HepG2 (cell line): ENCODE results near the gene ZSCAN26. TPM values are rescaled to one million over a fixed set of nuclear protein-coding genes. Genes with fewer than 3 reads are reported as not detected.

ENCODE experiments used
- AFF4 ChIP-seq: sonication (generic); formaldehyde crosslinking; IDR thresholded peaks from 2 replicates; pipeline ENCODE4 v1.4.0; 2020; ENCODE audit warnings: missing genetic modification reagents
- BRF2 ChIP-seq: sonication (generic); formaldehyde crosslinking; IDR thresholded peaks from 2 replicates; pipeline ENCODE4 v1.8.1; 2022; ENCODE audit warnings: mild to moderate bottlenecking, missing genetic modification reagents
- CEBPZ ChIP-seq: IDR thresholded peaks from 2 replicates; pipeline ENCODE4 v1.6.1; 2012; ENCODE audit warnings: low read length, improper control_type of control experiment
- FUBP1 ChIP-seq: sonication (generic); formaldehyde crosslinking; IDR thresholded peaks from 2 replicates; pipeline ENCODE4 v1.5.1; 2020; ENCODE audit warnings: missing genetic modification reagents, mild to moderate bottlenecking, borderline replicate concordance
- HOXA5 ChIP-seq: sonication (generic); formaldehyde crosslinking; IDR thresholded peaks from 2 replicates; pipeline ENCODE4 v1.4.0; 2020; ENCODE audit warnings: missing genetic modification reagents
- MED1 ChIP-seq: sonication (generic); formaldehyde crosslinking; IDR thresholded peaks from 2 replicates; pipeline ENCODE4 v1.4.0; 2020; ENCODE audit warnings: missing genetic modification reagents
- ONECUT2 ChIP-seq: sonication (generic); formaldehyde crosslinking; IDR thresholded peaks from 2 replicates; pipeline ENCODE4 v1.4.0; 2020; ENCODE audit warnings: missing genetic modification reagents
- PRMT3 ChIP-seq: sonication (generic); formaldehyde crosslinking; IDR thresholded peaks from 2 replicates; pipeline ENCODE4 v1.8.1; 2022; ENCODE audit warnings: low read depth, mild to moderate bottlenecking, moderate library complexity, missing genetic modification reagents, borderline replicate concordance
- REPIN1 ChIP-seq: sonication (generic); formaldehyde crosslinking; IDR thresholded peaks from 2 replicates; pipeline ENCODE4 v1.8.0; 2022; ENCODE audit warnings: missing genetic modification reagents, low read depth, mild to moderate bottlenecking, borderline replicate concordance
- STAT5B ChIP-seq: sonication (generic); formaldehyde crosslinking; IDR thresholded peaks from 2 replicates; pipeline ENCODE4 v1.4.0; 2020; ENCODE audit warnings: missing genetic modification reagents
- TSC22D2 ChIP-seq: sonication (generic); formaldehyde crosslinking; IDR thresholded peaks from 2 replicates; pipeline ENCODE4 v1.5.1; 2020; ENCODE audit warnings: missing genetic modification reagents, mild to moderate bottlenecking, borderline replicate concordance
- ZBTB8A ChIP-seq: sonication (generic); formaldehyde crosslinking; IDR thresholded peaks from 2 replicates; pipeline ENCODE4 v1.4.0; 2020; ENCODE audit warnings: mild to moderate bottlenecking, low read depth, missing genetic modification reagents, borderline replicate concordance
- ZNF138 ChIP-seq: sonication (generic); formaldehyde crosslinking; IDR thresholded peaks from 2 replicates; pipeline ENCODE4 v1.5.0; 2020; ENCODE audit warnings: mild to moderate bottlenecking, low read depth, missing genetic modification reagents
- ZNF33B ChIP-seq: sonication (generic); formaldehyde crosslinking; IDR thresholded peaks from 2 replicates; pipeline ENCODE4 v1.5.1; 2020; ENCODE audit warnings: mild to moderate bottlenecking, missing genetic modification reagents
- ZNF800 ChIP-seq: sonication (generic); formaldehyde crosslinking; IDR thresholded peaks from 2 replicates; pipeline ENCODE4 v1.4.0; 2020; ENCODE audit warnings: missing genetic modification reagents
- polyA plus RNA-seq, 8 experiments: library from polyadenylated mRNA; depleted of rRNA in 3 of 8; stranded (reverse) in 7 of 8; unstranded in 1 of 8; fragments of >200 nt; fragmentation: Illumina TruSeq in 4 of 8; extraction: Trizol in 4 of 8; gene quantifications; 2 replicates each; pipeline versions ENCODE4 v1.2.1 to v1.2.3, GENCODE V29; 2011 to 2016; ENCODE audit warnings: low read depth in 4 of 8, missing spikeins in 1 of 8, mixed read lengths in 1 of 8; ENCODE audit not compliant: insufficient read depth in 1 of 8
- total RNA-seq, 5 experiments: library from RNA; depleted of rRNA; stranded (reverse); fragments of >200 nt; fragmentation: Illumina TruSeq; extraction: Trizol; gene quantifications; 2 replicates each; pipeline ENCODE4 v1.2.3, GENCODE V29; 2016; ENCODE audit warnings: low read depth in 1 of 5

The ZSCAN26 gene
- total and polyA plus RNA-seq, 2 of the 13 experiments (the other 11 are each of a cell fraction or from before 2014, with no cell fraction given) = 12.0 to 15.6 TPM

DNA sequence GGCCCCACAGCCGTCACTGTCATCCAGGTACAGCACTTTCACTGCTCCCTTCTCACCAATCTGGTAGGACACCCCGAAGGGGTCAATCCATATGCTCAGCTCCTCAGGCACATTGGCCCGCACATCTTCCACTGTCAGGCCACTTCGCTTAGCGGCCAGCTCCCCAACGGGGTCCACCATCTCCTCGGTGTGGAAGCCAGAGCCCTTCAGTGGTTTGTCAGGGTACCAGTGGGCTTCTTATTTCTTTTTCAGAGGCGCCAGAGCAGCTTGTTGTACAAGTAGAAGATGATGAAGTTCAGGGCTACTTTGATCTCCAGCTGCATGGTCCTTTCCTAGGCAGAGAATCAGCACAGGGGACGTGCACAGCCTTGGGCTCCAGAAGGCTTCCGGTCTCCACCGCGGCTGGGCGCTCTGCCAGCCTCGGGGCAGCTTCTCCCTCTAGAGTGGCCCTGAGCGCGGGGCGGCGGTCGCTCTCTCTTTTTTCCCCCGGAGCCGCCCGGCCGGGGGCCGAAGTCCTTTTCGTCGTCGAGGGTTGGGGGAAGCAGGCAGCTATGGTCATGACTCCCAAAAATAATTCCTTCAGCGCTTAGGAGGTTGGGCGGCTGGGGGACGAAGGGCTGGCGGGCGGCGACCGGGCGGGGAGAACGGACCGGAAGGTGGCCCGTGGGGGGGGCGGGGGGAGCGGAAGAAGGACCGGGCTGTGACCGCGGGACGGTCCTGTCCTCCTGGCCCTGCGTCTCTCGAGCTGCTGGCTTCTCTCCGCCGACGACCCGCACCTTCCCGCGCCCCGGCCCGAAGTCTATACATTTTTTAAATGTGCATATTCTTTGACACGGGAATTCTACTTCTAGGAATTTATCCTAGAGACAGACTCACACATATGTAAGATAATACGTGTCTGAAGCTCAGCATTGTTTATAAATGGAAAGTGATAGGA lies 48.4 kb upstream of the ZSCAN26 start (continued):
- TF ChIP-seq ZNF800 (CRISPR knock-in tag) = peak; percentile 56; the same call in 1 of the 2 replicates
- peak; percentile 33; the same call in 1 of the 2 replicates for TF ChIP-seq BRF2
- TF ChIP-seq FUBP1 (CRISPR knock-in tag) = no peak
- TF ChIP-seq ZBTB8A (CRISPR knock-in tag) = peak; percentile 94; the same call in 1 of the 2 replicates
- TF ChIP-seq HOXA5 (CRISPR knock-in tag) = peak; percentile 55; the same call in 1 of the 2 replicates
- peak; percentile 33 for TF ChIP-seq MED1 (CRISPR knock-in tag)
- TF ChIP-seq ZNF138 (CRISPR knock-in tag) = no peak
- no peak for TF ChIP-seq AFF4
- TF ChIP-seq TSC22D2 (CRISPR knock-in tag) = no peak
- 0 out of 2 replicates have a peak, but pooled peaks have one; percentile 35 for TF ChIP-seq ONECUT2
- TF ChIP-seq CEBPZ = no peak
- no peak for TF ChIP-seq ZNF33B (CRISPR knock-in tag)
- TF ChIP-seq REPIN1 (CRISPR knock-in tag) = peak; percentile 74
- 0 out of 2 replicates have a peak, but pooled peaks have one; percentile 29 for TF ChIP-seq STAT5B (CRISPR knock-in tag)
- TF ChIP-seq PRMT3 = no peak
